HepG2 (cell line): Measurements from ENCODE around the gene WDFY1. TPM values are rescaled to one million over a fixed set of nuclear protein-coding genes. Genes with fewer than 3 reads are reported as not detected.

ENCODE experiments used
- ATAC-seq: fragments of 200-7000 bp; cut with Tn5 transposase; 3 replicates; pipeline ENCODE4 v1.9.1; 2020; ENCODE audit warnings: mild to moderate bottlenecking, moderate library complexity
- BruUV-seq: library from RNA; stranded (reverse); fragments of 400-500 nt; replicated peaks from 2 replicates; lab custom pipeline; 2021; lab: Mats Ljungman, UMichigan
- CTCF ChIA-PET: fragments of 300-600 bp; formaldehyde crosslinking; extraction: SDS; loops from one replicate; lab custom pipeline; 2021; ENCODE audit warnings: low total read pairs, inconsistent platforms, low intra/inter-chr PET ratio; lab: Yijun Ruan, JAX
- POLR2A ChIA-PET: fragments of 350-600 bp; sonication (Branson Sonifier 250); formaldehyde crosslinking; loops from one replicate; lab custom pipeline; 2020; ENCODE audit warnings: antibody characterized with exemption, inconsistent platforms; lab: Yijun Ruan, JAX
- DNase-seq: peaks from one replicate; pipeline ENCODE4 v3.0.0-alpha.2; 2015; ENCODE audit warnings: low spot score
- FAIRE-seq: peaks from 3 replicates; lab custom pipeline; 2011; peaks lifted over from hg19 to GRCh38; lab: Jason Lieb, UNC
- H2AFZ ChIP-seq: one replicate; pipeline ENCODE4 v1.6.1; 2011; ENCODE audit warnings: low read length, inconsistent platforms
- H3K27ac ChIP-seq: fragments of 300-600 bp; 3 replicates; pipeline ENCODE4 v1.8.0; 2011; ENCODE audit warnings: mixed run types, mild to moderate bottlenecking, mixed read lengths, low read length, inconsistent platforms; ENCODE audit not compliant: insufficient read depth; ENCODE audit errors: extremely low read length
- H3K27me3 ChIP-seq, 2 experiments: fragments of 200-600 bp in 1 of 2; 2 replicates in 1 of 2; 3 replicates in 1 of 2; pipeline versions ENCODE4 v1.6.0 to v1.8.0; 2011; ENCODE audit warnings: low read length in 2 of 2, mild to moderate bottlenecking in 2 of 2, moderate library complexity in 2 of 2, inconsistent platforms in 1 of 2; ENCODE audit not compliant: insufficient read depth in 2 of 2, control insufficient read depth in 1 of 2
- H3K36me3 ChIP-seq, 2 experiments: fragments of 200-600 bp in 1 of 2; replicated peaks in 1 of 2; 2 replicates in 1 of 2; 3 replicates in 1 of 2; pipeline versions ENCODE4 v1.5.1 to v1.8.0; 2011; ENCODE audit warnings: low read length in 2 of 2, inconsistent platforms in 1 of 2; ENCODE audit not compliant: insufficient read depth in 2 of 2, control insufficient read depth in 1 of 2
- H3K4me1 ChIP-seq: 2 replicates; pipeline ENCODE4 v1.5.1; 2012; ENCODE audit warnings: low read length, inconsistent platforms; ENCODE audit not compliant: insufficient read depth
- H3K4me2 ChIP-seq: 2 replicates; pipeline ENCODE4 v1.6.0; 2011; ENCODE audit warnings: low read depth, low read length, inconsistent platforms
- H3K4me3 ChIP-seq, 3 experiments: fragments of 200-600 bp in 1 of 3; sonication (generic), shearing (Covaris generic) in 1 of 3; replicated peaks in 1 of 3; 2 replicates each; pipeline ENCODE4 v1.5.1; 2011 to 2016; ENCODE audit warnings: low read length in 3 of 3, inconsistent platforms in 2 of 3, low read depth in 2 of 3, mild to moderate bottlenecking in 2 of 3, control low read depth in 1 of 3, mixed read lengths in 1 of 3; ENCODE audit not compliant: insufficient read depth in 1 of 3
- H3K79me2 ChIP-seq: one replicate; pipeline ENCODE4 v1.6.1; 2011; ENCODE audit warnings: low read length, inconsistent platforms; ENCODE audit not compliant: insufficient read depth
- H3K9ac ChIP-seq: 2 replicates; pipeline ENCODE4 v1.6.0; 2011; ENCODE audit warnings: mild to moderate bottlenecking, low read depth, low read length, inconsistent platforms; ENCODE audit not compliant: insufficient read depth
- H3K9me3 ChIP-seq: 2 replicates; pipeline ENCODE4 v1.5.1; 2012; ENCODE audit warnings: mild to moderate bottlenecking, low read length
- H4K20me1 ChIP-seq: 2 replicates; pipeline ENCODE4 v1.6.0; 2011; ENCODE audit warnings: inconsistent platforms, mild to moderate bottlenecking, low read length, moderate library complexity; ENCODE audit not compliant: insufficient read depth
- ASH2L ChIP-seq: fragments of 300-600, 200-600 bp; sonication (generic); IDR thresholded peaks from 2 replicates; pipeline ENCODE4 v1.7.0; 2017; ENCODE audit warnings: low read depth, mild to moderate bottlenecking, moderate library complexity, mixed read lengths, low read length; ENCODE audit not compliant: insufficient read length
- CCAR2 ChIP-seq: fragments of 200-400 bp; formaldehyde crosslinking; optimal IDR thresholded peaks from 2 replicates; pipeline ENCODE3; 2018; ENCODE audit warnings: low read depth, mild to moderate bottlenecking, low read length, moderate library complexity
- HNF4G ChIP-seq, 2 experiments: sonication (generic) in 1 of 2; formaldehyde crosslinking in 1 of 2; IDR thresholded peaks; 2 replicates each; pipeline versions ENCODE4 v1.4.0 to v1.6.1; 2011 to 2020; ENCODE audit warnings: borderline replicate concordance in 2 of 2, low read depth in 2 of 2, mild to moderate bottlenecking in 2 of 2, low read length in 1 of 2, missing genetic modification reagents in 1 of 2, moderate library complexity in 1 of 2
- IKZF5 ChIP-seq: IDR thresholded peaks from 2 replicates; pipeline ENCODE4 v1.6.1; 2018; ENCODE audit warnings: missing genetic modification reagents, mild to moderate bottlenecking, missing compliant biosample characterization
- JUN ChIP-seq: sonication (generic); formaldehyde crosslinking; IDR thresholded peaks from 2 replicates; pipeline ENCODE4 v1.4.0; 2020; ENCODE audit warnings: mild to moderate bottlenecking, missing genetic modification reagents
- MIER3 ChIP-seq: IDR thresholded peaks from 2 replicates; pipeline ENCODE4 v1.6.1; 2016; ENCODE audit warnings: missing compliant biosample characterization, borderline replicate concordance
- NFKBIZ ChIP-seq: IDR thresholded peaks from 2 replicates; pipeline ENCODE4 v1.6.1; 2018; ENCODE audit warnings: missing genetic modification reagents, missing compliant biosample characterization
- POLR2AphosphoS2 ChIP-seq: IDR thresholded peaks from 2 replicates; pipeline ENCODE4 v1.6.1; 2011; ENCODE audit warnings: low read depth, low read length, improper control_type of control experiment
- SAP130 ChIP-seq: IDR thresholded peaks from 2 replicates; pipeline ENCODE4 v1.6.1; 2016; ENCODE audit warnings: low read depth
- ZFAT ChIP-seq: sonication (generic); formaldehyde crosslinking; conservative IDR thresholded peaks from 2 replicates; pipeline ENCODE4 v1.8.1; 2023; ENCODE audit warnings: missing genetic modification reagents, inconsistent platforms
- ZFP62 ChIP-seq: sonication (generic); formaldehyde crosslinking; IDR thresholded peaks from 2 replicates; pipeline ENCODE4 v1.4.0; 2020; ENCODE audit warnings: missing genetic modification reagents
- ZNF143 ChIP-seq: sonication (generic); formaldehyde crosslinking; IDR thresholded peaks from 2 replicates; pipeline ENCODE4 v1.4.0; 2020; ENCODE audit warnings: missing genetic modification reagents
- ZNF597 ChIP-seq: sonication (generic); formaldehyde crosslinking; IDR thresholded peaks from 2 replicates; pipeline ENCODE4 v1.5.0; 2020; ENCODE audit warnings: missing genetic modification reagents
- ZNF644 ChIP-seq: IDR thresholded peaks from 2 replicates; pipeline ENCODE4 v1.6.1; 2016; ENCODE audit warnings: low read depth
- ZNF678 ChIP-seq: sonication (generic); formaldehyde crosslinking; IDR thresholded peaks from 2 replicates; pipeline ENCODE4 v1.4.0; 2020; ENCODE audit warnings: mild to moderate bottlenecking, missing genetic modification reagents
- WGBS: methylation state at CpG from one replicate; pipeline ENCODE4 v1.1.6; 2017; ENCODE audit warnings: low lambda C conversion rate; 5-methylcytosine and 5-hydroxymethylcytosine counted together
- in situ Hi-C: cut with HindIII; loops from 2 replicates; pipeline ENCODE4 v1.10.0; 2017; ENCODE audit warnings: low pct_unique_long_range_greater_than_20kb; ENCODE audit not compliant: extremely low pct_ligation_motif_present
- intact Hi-C: fragments of 100-400 bp; cut with micrococcal nuclease; formaldehyde crosslinking; loops from one replicate; pipeline ENCODE4 v1.10.0; 2022; ENCODE audit not compliant: unreplicated experiment
- polyA plus RNA-seq, 8 experiments: library from polyadenylated mRNA; depleted of rRNA in 3 of 8; stranded (reverse) in 7 of 8; unstranded in 1 of 8; fragments of >200 nt; fragmentation: Illumina TruSeq in 4 of 8; extraction: Trizol in 4 of 8; gene quantifications; 2 replicates each; pipeline versions ENCODE4 v1.2.1 to v1.2.3, GENCODE V29; 2011 to 2016; ENCODE audit warnings: low read depth in 4 of 8, missing spikeins in 1 of 8, mixed read lengths in 1 of 8; ENCODE audit not compliant: insufficient read depth in 1 of 8
- total RNA-seq, 5 experiments: library from RNA; depleted of rRNA; stranded (reverse); fragments of >200 nt; fragmentation: Illumina TruSeq; extraction: Trizol; gene quantifications; 2 replicates each; pipeline ENCODE4 v1.2.3, GENCODE V29; 2016; ENCODE audit warnings: low read depth in 1 of 5

Gene WDFY1
- total and polyA plus RNA-seq, 2 of the 13 experiments (the other 11 are each of a cell fraction or from before 2014, with no cell fraction given) = 77.0 to 78.4 TPM

- Histone ChIP-seq H3K9ac (no peak overlapping the region), H3K9me3 (no peaks in the 10 kb centered on the region), H3K4me1 (peaks cover 16% of the 10 kb centered on the region), H3K4me2 (no peak overlapping the region), H3K79me2 (no peaks in the 10 kb centered on the region), H3K36me3 (peaks cover 1 to 9% of the 10 kb centered on the region in 2 experiments; a peak in 3 of 5 replicates), H3K27me3 (no peaks in the 10 kb centered on the region), H3K4me3 (no peak overlapping the region), H4K20me1 (no peaks in the 10 kb centered on the region), H3K27ac (no peak overlapping the region), H2AFZ (no peak overlapping the region)
- TF ChIP-seq IKZF5 (CRISPR knock-in tag) (no peak), ZNF678 (CRISPR knock-in tag) (no peak), ZFP62 (CRISPR knock-in tag) (no peak), ZFAT (CRISPR knock-in tag) (no peak), ASH2L (no peak), MIER3 (CRISPR knock-in tag) (no peak), NFKBIZ (CRISPR knock-in tag) (no peak), ZNF143 (CRISPR knock-in tag) (no peak), ZNF597 (no peak), HNF4G (IDR thresholded peaks at IDR 0.05; ENCODE audit: borderline replicate concordance, low read depth, low read length) (no peak), HNF4G (CRISPR knock-in tag; IDR thresholded peaks at IDR 0.05; ENCODE audit: borderline replicate concordance, low read depth) (no peak), POLR2AphosphoS2 (no peak), ZNF644 (no peak), CCAR2 (no peak), SAP130 (CRISPR knock-in tag) (no peak), JUN (no peak)
- intact Hi-C loops = loop anchor here (2.0 kb wide), 3 partner anchors 67 to 679 kb away; partner anchors contain the start of gene SERPINE2
- FAIRE-seq = no peak
- in situ Hi-C loops = no loop called here
- ChIA-PET CTCF (interaction anchor here (1.5 to 4.6 kb wide), 2 partner anchors 312 to 396 kb away, joined by 3 to 120 read pairs; no protein-coding TSS in a partner anchor), POLR2A (interaction anchor here (1.1 kb wide), 1 partner anchor 313 kb away, joined by 4 read pairs; no protein-coding TSS in a partner anchor)
- WGBS = 90% methylated on average over 5 of the region's 5 CpGs
- DNase-seq = no peak
- BruUV-seq = no TSS peak
- ATAC-seq = no peak
These were observed 26.6 kb upstream of the WDFY1 start for GRCh38 chr2:223971731-223972130.
